Transverse colon (tissue), 3 donors: ENCODE results near the gene TAS2R46.

Experiments used
- POLR2A ChIP-seq: fragments of 450-650 bp; IDR thresholded peaks from one replicate; pipeline ENCODE4 v1.6.1; 2016; ENCODE audit warnings: antibody characterized with exemption, mild to moderate bottlenecking, moderate library complexity
- TF ChIP-seq, protein P1 (sequence below), 5 experiments: fragments of 200-600 bp in 3 of 5; fragments of 450-650 bp in 2 of 5; sonication (generic) in 3 of 5; IDR thresholded peaks; 1 replicate in 2 of 5; 2 replicates in 3 of 5; pipeline ENCODE4 v1.5.1; 2016 to 2017; ENCODE audit warnings: antibody characterized with exemption in 5 of 5, inconsistent platforms in 3 of 5, mild to moderate bottlenecking in 2 of 5, moderate library complexity in 1 of 5

DNA sequence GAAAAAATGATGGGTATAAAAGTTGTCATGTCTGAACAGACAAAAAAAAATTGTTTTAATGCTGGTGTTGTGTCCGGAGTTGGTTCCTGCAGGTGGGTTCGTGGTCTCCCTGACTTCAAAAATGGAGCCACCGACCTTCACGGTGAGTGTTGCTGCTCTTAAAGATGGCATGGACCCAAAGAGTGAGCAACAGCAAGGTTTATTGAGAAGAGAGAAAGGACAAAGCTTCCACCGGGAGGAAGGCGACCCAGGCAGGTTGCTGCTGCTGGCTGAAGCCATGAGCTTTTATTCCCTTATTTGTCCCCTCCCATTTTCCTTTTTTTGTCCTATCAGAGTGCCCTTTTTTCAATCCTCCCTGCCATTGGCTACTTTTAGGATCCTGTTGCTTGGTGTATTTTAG is 30.8 kb downstream of the TAS2R46 start, which contains the start of gene TAS2R31:
- TF ChIP-seq POLR2A, result no peak
- TF ChIP-seq, protein P1, sequence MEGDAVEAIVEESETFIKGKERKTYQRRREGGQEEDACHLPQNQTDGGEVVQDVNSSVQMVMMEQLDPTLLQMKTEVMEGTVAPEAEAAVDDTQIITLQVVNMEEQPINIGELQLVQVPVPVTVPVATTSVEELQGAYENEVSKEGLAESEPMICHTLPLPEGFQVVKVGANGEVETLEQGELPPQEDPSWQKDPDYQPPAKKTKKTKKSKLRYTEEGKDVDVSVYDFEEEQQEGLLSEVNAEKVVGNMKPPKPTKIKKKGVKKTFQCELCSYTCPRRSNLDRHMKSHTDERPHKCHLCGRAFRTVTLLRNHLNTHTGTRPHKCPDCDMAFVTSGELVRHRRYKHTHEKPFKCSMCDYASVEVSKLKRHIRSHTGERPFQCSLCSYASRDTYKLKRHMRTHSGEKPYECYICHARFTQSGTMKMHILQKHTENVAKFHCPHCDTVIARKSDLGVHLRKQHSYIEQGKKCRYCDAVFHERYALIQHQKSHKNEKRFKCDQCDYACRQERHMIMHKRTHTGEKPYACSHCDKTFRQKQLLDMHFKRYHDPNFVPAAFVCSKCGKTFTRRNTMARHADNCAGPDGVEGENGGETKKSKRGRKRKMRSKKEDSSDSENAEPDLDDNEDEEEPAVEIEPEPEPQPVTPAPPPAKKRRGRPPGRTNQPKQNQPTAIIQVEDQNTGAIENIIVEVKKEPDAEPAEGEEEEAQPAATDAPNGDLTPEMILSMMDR (IDR thresholded peaks at IDR 0.05), result no peak
